Right cardiac atrium (tissue), 5 donors: Measurements from ENCODE around the gene GSE1. TPM values are rescaled to one million over a fixed set of nuclear protein-coding genes. Genes with fewer than 3 reads are reported as not detected.
A peak's percentile ranks its signal among the peaks of the same experiment; 100 is the strongest.

Experiments used
- ATAC-seq, 2 donors: fragments of 200-7000 bp; cut with Tn5 transposase; one replicate each; pipeline versions ENCODE4 v1.8.0 to v1.9.1; 2020; ENCODE audit warnings: moderate library complexity in 2 of 2, mild to moderate bottlenecking in 1 of 2
- DNase-seq, 3 donors: peaks; one replicate each; pipeline ENCODE4 v3.0.0-alpha.2; 2020
- H3K27ac ChIP-seq: one replicate; pipeline ENCODE4 v1.5.1; 2013; ENCODE audit warnings: mild to moderate bottlenecking, low read length, control low read depth, moderate library complexity
- H3K27me3 ChIP-seq: one replicate; pipeline ENCODE4 v1.6.1; 2013; ENCODE audit not compliant: control insufficient read depth, insufficient read depth
- H3K4me1 ChIP-seq: one replicate; pipeline ENCODE4 v1.6.1; 2013; ENCODE audit warnings: low read length; ENCODE audit not compliant: control insufficient read depth, insufficient read depth
- H3K4me3 ChIP-seq: one replicate; pipeline ENCODE4 v1.5.1; 2013; ENCODE audit warnings: low read length, control low read depth
- H3K9me3 ChIP-seq: one replicate; pipeline ENCODE4 v1.6.1; 2013; ENCODE audit warnings: low read length; ENCODE audit not compliant: control insufficient read depth
- WGBS: extraction: QIAGEN DNeasy Blood & Tissue Kit; methylation state at CpG from one replicate; pipeline ENCODE4 v1.1.7; 2013; 5-methylcytosine and 5-hydroxymethylcytosine counted together
- intact Hi-C, 4 donors: fragments of 100-400 bp; cut with DNase I; formaldehyde crosslinking; loops; one replicate each; pipeline versions ENCODE4 v1.11.0 to v1.14.0; 2022 to 2023
- polyA plus RNA-seq: library from polyadenylated mRNA; stranded (reverse); fragments of 200-250 nt; gene quantifications from one replicate; pipeline ENCODE4 v1.2.3, GENCODE V29; 2013
- total RNA-seq, 4 donors: library from RNA; stranded (reverse); fragmentation: NEBNext Ultra II Directional; extraction: Animal tissue kit (Norgen Biotek cat#: 25700); gene quantifications; one replicate each; pipeline ENCODE4 v1.2.1, GENCODE V29; 2021
- donor health status: healthy with polysubstance abuse.
- donor health status: DM: no; HTN: yes; CAD: no.
- donor health status: DM: no; HTN: no; CAD: no.
- donor health status: DM: no; HTN: yes; CAD: no; lungs with severe emphysema.
- donor health status: DM: yes; HTN: yes; CAD: no.

GSE1 gene
- total and polyA plus RNA-seq, 5 donors: 40.3 to 99.8 (median 87.6) TPM

GRCh38 chr16:85652431-85653221 is 39.5 kb downstream of the GSE1 start:
- H3K27ac ChIP-seq: no peak overlapping the region
- no peaks in the 10 kb centered on the region for H3K9me3 ChIP-seq
- intact Hi-C loops: no loop called here
- H3K4me3 ChIP-seq: no peak overlapping the region
- 47% methylated on average over 35 of the region's 35 CpGs for WGBS
- no peaks in the 10 kb centered on the region for H3K27me3 ChIP-seq
- peaks cover 8% of the 10 kb centered on the region for H3K4me1 ChIP-seq
- ATAC-seq (peak; percentile 34 to 47), DNase-seq (peak; percentile 72 to 88 (median 83))

- ATAC-seq: no peak
- WGBS: 77% methylated on average over 20 of the region's 21 CpGs
- intact Hi-C loops: no loop called here
- no peaks in the 10 kb centered on the region for H3K27me3 ChIP-seq
- no peak overlapping the region for H3K27ac ChIP-seq
- H3K4me1 ChIP-seq: peaks cover 8% of the 10 kb centered on the region
- peak; percentile 19 to 72 (median 61) for DNase-seq
- no peak overlapping the region for H3K4me3 ChIP-seq
- no peaks in the 10 kb centered on the region for H3K9me3 ChIP-seq
These were observed 40.3 kb downstream of the GSE1 start for GRCh38 chr16:85653290-85653891.

- intact Hi-C loops: no loop called here
These were observed 41.4 kb downstream of the GSE1 start for GRCh38 chr16:85654251-85655095.

GRCh38 chr16:85655216-85656129 is 42.4 kb downstream of the GSE1 start:
- H3K4me3 ChIP-seq: no peak overlapping the region
- 93% methylated on average over 35 of the region's 35 CpGs for WGBS
- ATAC-seq: no peak
- peak in 2 of 3 donors; percentile 46 to 54 for DNase-seq
- no peaks in the 10 kb centered on the region for H3K27me3 ChIP-seq
- intact Hi-C loops: no loop called here
- no peaks in the 10 kb centered on the region for H3K9me3 ChIP-seq
- H3K4me1 ChIP-seq: peaks cover 8% of the 10 kb centered on the region
- H3K27ac ChIP-seq: no peak overlapping the region

More at GRCh38 chr16:85654251-85655095, 41.4 kb downstream of the GSE1 start:
- Histone ChIP-seq H3K27ac (no peak overlapping the region), H3K9me3 (no peaks in the 10 kb centered on the region), H3K27me3 (no peaks in the 10 kb centered on the region), H3K4me1 (peaks cover 8% of the 10 kb centered on the region), H3K4me3 (no peak overlapping the region)
- WGBS: 95% methylated on average over 41 of the region's 41 CpGs
- ATAC-seq (no peak), DNase-seq (peak; percentile 17 to 65 (median 62))

GRCh38 chr16:85656351-85657266 is 43.5 kb downstream of the GSE1 start:
- intact Hi-C loops: no loop called here
- Histone ChIP-seq H3K4me1 (peaks cover 5% of the 10 kb centered on the region), H3K27ac (no peak overlapping the region), H3K9me3 (no peaks in the 10 kb centered on the region), H3K4me3 (no peak overlapping the region), H3K27me3 (no peaks in the 10 kb centered on the region)
- WGBS: 94% methylated on average over 59 of the region's 59 CpGs
- peak; percentile 17 to 50 (median 49) for DNase-seq
- ATAC-seq: no peak

- peaks cover 2% of the 10 kb centered on the region for H3K4me1 ChIP-seq
- ATAC-seq (no peak), DNase-seq (peak in 2 of 3 donors; percentile 32 to 46)
- no peak overlapping the region for H3K27ac ChIP-seq
- H3K4me3 ChIP-seq: no peak overlapping the region
- H3K27me3 ChIP-seq: no peaks in the 10 kb centered on the region
- WGBS: 93% methylated on average over 21 of the region's 21 CpGs
- no peaks in the 10 kb centered on the region for H3K9me3 ChIP-seq
- intact Hi-C loops: no loop called here
These were observed 44.1 kb downstream of the GSE1 start for GRCh38 chr16:85657267-85657650.

- H3K27me3 ChIP-seq: no peaks in the 10 kb centered on the region
- H3K27ac ChIP-seq: no peak overlapping the region
- peak in 1 of 3 donors; percentile 19 for DNase-seq
- H3K4me1 ChIP-seq: no peaks in the 10 kb centered on the region
- no peak for ATAC-seq
- WGBS: 90% methylated on average over 3 of the region's 3 CpGs
- intact Hi-C loops: no loop called here
- no peak overlapping the region for H3K4me3 ChIP-seq
- H3K9me3 ChIP-seq: no peaks in the 10 kb centered on the region
These were observed 44.9 kb downstream of the GSE1 start for GRCh38 chr16:85657996-85658395.

GRCh38 chr16:85658504-85659326 is 45.6 kb downstream of the GSE1 start:
- no peaks in the 10 kb centered on the region for H3K9me3 ChIP-seq
- intact Hi-C loops: no loop called here
- DNase-seq (peak in 1 of 3 donors; percentile 53), ATAC-seq (no peak)
- no peaks in the 10 kb centered on the region for H3K27me3 ChIP-seq
- H3K4me3 ChIP-seq: no peak overlapping the region
- H3K27ac ChIP-seq: no peak overlapping the region
- H3K4me1 ChIP-seq: no peaks in the 10 kb centered on the region
- WGBS: 80% methylated on average over 18 of the region's 18 CpGs

- 67% methylated on average over 8 of the region's 8 CpGs for WGBS
- H3K9me3 ChIP-seq: no peaks in the 10 kb centered on the region
- peak; percentile 10 to 55 (median 23) for DNase-seq
- intact Hi-C loops: no loop called here
- ATAC-seq: no peak
- no peaks in the 10 kb centered on the region for H3K27me3 ChIP-seq
- no peak overlapping the region for H3K27ac ChIP-seq
- no peak overlapping the region for H3K4me3 ChIP-seq
- no peaks in the 10 kb centered on the region for H3K4me1 ChIP-seq
These were observed 46.2 kb downstream of the GSE1 start for GRCh38 chr16:85659336-85659735.
